HG03521 (cell line): ENCODE results near the gene SPDEF.

Source experiments
- ATAC-seq: cut with Tn5 transposase; IDR thresholded peaks from one replicate; pipeline ENCODE4 v1.9.1; 2021; ENCODE audit warnings: mild to moderate bottlenecking, moderate library complexity; ENCODE audit not compliant: unreplicated experiment

SPDEF gene

DNA sequence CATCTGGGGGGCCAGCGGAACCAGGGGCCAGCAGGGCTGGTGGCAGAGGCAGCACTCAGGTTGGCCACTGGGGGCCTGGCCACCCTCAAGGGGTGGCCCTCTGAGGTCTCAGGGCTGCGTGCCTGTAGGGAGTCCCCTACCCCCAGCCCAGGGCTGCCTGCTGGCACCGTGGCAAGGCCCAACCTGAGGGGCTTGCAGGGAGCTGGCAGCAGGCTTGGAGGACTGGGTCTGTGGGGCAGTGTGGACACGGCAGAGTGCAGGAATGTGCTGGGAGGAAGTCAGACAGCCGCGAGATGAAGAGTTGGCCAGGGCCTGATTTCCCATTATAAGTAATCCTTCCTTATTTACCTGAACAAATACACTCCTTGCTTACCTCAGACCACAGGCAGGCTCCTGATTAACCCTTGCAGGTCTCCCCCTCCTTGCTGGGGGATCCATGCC is at the start of gene SPDEF:
TSS of gene SPDEF (minus strand) at position 299 of the 441 bp plus-strand sequence. CDS start 11,874 bp downstream, outside the sequence.
- ATAC-seq: no peak

DNA sequence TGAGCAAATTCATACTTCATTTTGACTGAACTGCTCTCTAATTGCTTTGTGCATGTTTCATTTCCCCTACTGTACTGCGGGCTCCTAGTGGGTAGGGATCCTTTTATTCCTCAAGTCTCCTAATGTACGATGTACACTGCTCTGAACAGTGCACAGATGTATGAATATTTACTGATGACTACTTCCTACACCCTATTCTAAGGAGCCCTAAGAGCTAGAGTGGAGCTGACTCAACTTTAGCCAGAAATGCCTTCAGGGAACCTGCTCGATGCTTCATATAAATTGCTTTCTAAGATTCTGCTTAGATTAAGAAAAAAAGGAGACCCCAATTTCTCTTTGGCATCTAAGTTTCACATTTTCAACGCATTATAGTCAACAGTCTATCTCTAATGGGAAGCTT is 47.6 kb upstream of the SPDEF start:
- ATAC-seq: no peak

GRCh38 chr6:34602318-34603111 is 46.4 kb upstream of the SPDEF start:
- no peak for ATAC-seq

DNA sequence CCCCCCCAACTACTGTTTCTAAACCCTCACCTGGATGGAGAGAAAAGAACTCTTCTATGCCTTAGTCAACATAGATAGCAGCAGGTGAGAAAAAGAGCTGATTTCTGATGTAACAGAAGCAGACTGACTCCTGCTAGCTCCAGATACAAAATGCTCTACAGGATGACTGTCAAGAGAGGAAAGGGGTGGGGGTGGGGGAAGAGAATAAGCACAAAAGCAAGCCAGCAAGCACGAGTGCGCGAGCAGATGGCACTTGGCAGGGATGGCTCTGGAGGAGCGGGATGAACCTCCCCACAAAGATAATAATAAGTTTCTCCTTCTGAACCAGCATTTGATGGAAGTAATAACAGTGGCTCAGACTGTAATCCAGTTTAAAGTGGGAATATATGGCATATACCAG is 45.6 kb upstream of the SPDEF start:
- ATAC-seq: no peak

GRCh38 chr6:34600796-34601195 is 44.7 kb upstream of the SPDEF start:
- no peak for ATAC-seq

DNA sequence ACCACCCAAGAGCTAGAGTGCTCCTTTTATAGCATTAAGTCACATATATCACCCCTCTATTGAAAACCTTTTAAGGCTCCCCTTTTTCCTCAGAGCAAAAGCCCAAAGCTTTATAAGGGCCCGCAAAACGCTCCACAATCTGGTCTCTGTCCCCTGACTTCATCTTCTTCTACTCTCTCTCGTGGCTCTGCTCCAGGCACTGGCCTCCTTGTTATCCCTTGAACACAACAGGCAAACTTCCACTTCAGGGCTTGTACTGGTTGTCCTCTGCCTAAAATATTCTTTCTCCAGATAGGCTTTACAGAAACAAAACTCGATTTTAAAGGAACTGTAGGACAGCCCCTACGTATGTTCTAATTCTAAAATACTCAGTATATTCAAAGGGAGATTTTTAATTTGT is 44.0 kb upstream of the SPDEF start:
- ATAC-seq: no peak

- no peak for ATAC-seq
Measured at GRCh38 chr6:34598712-34599111, 42.6 kb upstream of the SPDEF start.

DNA sequence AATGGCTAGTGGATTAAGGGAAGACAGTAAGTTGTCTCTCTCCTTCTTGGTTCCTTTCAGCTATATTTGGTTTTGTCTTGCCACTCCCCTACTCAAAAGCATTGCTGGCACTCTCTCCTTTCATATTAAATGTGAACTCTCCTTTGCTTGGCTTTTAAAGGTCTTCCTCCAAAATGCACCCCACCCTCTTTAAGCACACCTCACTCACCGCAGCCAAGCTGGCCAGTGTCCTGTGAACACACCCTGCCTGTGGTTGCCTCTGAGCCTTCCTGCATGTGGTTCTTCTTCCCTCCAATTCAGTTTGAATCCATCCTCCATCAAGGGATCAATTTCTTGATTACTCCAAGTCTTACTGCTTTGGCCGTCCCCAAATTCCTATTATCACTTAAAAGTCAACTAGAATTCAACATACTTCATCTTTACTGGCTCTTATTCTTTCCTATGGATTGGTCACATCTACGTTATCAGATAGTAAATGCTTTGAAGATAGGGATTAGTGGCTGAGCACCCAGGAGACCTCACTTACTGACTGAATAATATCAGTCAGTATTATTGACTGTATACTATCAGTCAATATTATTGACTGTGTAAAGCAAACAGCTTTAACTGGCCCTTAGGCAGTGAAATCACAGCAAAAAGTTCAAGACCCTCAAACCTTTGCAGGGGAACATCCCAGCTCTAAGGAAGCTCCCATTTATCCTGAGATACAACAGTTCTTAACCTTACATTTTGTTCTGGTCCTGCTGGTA is 41.6 kb upstream of the SPDEF start:
- no peak for ATAC-seq

GRCh38 chr6:34596798-34597197 is 40.7 kb upstream of the SPDEF start:
- ATAC-seq: no peak

GRCh38 chr6:34595332-34596184 is 39.4 kb upstream of the SPDEF start:
- ATAC-seq: no peak

DNA sequence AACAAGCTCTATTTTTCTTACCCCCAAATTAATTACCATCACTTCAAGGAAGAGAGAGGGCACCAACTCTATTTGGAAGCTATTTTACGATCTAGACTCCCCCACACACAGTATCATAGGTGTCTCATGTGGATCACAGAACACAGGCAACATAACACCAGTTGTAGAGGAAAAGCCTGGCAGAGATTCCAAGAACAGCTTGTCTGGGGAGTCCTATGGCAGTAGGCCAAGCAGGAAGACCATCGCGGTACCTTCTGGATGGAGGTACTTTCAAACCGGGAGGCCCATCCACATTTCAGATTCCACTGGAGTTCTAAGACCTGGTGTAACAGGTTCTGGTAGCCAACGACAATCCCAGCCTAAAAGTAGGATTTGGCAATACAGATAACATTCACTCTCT is 37.6 kb upstream of the SPDEF start:
- no peak for ATAC-seq

DNA sequence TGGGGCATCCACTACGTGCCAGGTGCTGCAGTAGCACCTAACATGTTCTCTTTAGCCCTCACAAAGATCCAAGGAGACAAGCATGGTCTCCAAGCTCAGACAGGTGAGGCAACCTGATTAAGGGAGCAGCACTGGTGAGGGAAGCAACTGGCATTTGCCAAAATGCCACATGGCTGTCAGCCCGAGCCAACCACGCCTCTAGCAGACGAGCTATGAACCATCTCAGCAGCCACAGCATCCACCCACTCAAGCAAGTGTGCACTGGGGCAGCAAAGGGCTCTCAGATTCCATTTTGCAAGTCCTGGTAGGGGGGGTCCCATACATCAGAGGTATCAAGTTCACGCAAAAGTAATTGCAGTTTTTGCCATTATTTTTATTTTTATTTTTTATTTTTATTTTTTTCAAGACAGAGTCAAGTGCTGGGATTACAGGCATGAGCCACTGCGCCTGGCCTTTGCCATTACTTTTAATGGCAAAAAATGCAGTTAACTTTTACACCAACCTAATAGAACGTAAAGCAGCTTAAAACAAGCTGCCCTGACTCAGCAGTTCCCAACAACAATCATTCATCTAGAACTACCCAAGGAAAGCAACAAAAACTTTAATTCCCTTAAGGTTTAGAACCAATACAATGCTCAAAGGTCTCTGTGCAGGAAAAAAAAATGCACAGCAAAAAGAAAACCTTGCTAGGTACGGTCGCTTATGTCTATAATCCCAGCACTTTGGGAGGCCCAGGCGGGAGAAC is 36.3 kb upstream of the SPDEF start:
- ATAC-seq: no peak

DNA sequence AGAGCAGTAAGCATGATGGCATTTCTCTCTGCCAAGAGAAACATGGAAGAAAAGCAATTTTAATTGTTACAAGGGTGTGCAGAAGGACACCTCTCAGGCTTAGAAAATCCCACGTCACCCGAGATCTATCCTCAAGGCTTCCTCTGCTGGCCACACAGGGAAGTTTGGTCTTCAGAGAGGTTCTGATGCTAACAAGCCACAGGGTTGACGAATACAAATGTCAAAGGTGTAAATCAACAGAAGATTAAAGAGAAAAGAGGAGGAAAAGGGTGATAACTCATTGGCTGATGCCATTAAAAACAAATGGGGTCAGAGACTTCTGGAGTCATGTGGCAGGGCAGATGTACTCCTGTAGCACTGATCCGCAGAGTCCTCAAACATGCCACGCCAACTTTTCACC is 33.6 kb upstream of the SPDEF start:
- no peak for ATAC-seq

DNA sequence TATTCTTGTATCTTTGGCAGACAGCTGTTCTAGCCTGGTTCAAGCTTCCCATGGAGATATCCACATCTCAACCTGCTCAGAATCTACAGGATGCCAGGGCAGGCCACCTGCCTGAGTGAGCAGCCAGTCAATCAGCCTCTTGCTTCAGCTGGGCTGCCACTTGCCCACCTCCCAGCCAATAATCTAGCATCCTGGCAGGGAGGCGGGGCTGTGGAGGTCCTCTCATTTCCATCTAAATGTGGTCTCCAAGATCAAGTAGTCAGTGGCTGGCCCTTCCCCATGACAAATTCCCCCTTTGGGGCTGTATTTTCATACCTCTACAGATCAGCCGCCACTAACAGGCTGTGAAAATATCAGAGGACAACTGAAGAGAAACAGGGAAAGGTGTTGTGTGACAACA is 33.0 kb upstream of the SPDEF start:
- no peak for ATAC-seq

- ATAC-seq: no peak
Measured at GRCh38 chr6:34587851-34588250, 31.7 kb upstream of the SPDEF start.

DNA sequence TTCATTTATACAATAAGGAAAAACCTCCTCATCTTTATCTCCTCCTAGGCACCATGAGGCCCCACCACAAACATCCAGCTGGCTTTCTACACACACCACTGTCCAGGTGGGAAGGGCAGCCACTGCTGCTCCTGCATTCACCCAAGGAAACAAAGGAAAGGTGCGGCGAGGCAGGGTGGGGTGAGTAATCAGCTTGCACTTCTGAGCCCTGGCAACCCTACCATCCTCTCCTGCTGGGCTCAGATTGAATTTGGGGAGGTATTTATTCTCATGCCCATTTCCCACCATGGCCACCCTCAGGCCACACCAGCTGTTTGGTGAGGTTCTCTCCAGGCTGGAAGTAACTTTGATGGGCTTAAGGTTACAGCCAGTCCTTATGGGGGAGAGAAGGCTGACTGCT is 31.2 kb upstream of the SPDEF start:
- no peak for ATAC-seq

DNA sequence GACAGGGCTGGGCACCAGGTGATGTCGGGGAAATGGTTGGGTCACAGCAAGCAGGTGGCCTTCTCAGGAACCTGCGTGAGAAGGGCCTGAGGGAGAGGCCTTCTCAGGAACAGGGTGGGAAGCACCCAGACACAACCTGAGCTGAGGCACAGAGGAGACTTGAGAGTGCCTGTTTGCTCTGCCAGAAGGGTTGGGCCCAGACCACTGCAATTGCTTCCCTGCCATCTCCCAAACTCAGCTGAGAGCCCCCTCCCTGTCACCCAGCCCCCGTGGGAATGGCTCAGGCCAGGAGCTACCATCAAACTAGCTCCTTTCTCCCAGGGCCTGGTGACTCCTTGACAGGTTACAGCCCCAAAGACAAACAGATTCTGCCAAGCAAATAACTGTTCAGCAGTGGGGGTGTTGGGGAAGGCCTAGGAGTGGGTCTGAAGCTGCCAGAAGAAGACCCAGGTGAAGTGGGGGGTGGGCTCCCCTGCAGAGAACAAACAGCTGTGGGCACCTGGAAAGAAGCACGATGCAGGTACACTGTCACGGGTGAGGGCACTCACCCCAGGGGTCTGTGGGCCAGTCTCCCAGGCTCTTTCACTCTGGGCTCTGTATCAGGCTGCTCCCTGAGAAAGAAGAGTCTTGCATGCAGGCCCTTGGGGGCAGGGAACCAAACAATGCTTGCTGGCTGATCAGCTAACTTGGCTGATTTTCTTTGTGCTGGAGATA is 30.4 kb upstream of the SPDEF start:
- no peak for ATAC-seq

DNA sequence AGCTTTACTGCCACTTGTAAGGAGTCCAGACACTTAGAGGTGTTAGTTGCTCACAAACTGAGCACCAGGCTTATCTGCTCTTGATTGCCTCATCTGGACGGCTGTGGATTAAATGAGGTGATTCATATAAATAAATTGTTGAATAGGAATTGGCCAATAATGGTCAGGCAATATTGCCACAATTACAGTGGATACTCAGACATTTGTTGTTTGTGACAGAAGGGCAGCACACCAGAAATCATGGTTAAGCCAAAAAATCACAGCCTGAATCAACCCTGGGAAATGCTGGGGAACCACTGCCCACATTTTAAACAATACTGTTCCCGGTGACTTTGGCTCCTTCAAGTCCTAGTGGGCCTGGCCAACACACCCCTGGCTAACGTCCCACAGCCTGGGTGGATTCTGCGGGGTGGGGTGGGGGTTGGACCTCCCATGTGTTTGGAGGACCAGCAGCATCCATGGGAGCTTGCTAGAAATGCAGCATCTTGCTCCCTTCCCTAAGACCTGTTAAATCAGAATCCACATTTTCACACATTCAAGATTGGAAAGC is 29.5 kb upstream of the SPDEF start:
- no peak for ATAC-seq

DNA sequence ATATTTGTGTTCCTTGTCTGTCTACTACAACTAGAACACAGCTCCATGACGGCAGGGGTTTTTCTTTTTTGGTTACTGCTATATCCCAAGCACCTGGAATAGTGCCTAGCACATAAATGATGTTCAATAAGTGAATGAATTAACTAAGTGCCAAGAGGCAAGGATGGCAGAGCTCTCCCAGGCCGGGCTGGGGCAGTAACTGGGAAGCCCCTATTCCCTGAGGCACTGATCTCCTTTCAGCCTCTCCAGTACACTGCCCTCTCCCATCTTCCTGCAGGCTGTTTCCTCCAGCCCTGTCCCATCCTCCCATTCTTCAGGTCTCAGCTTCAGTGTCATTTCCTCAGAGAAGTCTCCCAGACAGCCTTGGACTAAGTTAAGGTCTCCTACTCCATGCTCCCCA is 29.0 kb upstream of the SPDEF start:
- ATAC-seq: no peak

DNA sequence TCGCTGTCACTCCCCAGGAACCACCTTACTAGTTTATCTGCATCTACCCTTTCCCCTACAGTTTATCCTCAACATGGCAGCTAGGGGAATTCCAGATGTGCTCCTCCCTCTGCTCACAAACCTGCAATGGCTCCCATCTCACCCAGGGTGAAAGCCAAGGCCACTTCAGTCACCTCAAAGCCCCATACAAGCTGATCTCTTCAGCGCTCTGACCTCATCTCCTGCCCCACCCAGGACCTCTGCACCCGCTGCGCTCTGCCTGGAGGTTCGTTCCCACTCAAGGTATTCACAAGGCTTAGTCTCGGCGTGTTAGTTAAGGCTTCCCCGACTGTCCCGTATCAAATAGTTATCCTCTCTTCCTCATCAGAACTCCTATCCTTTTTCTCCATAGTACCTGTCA is 28.6 kb upstream of the SPDEF start:
- ATAC-seq: no peak
